HepG2 (cell line): ENCODE measurements around the gene C16orf87. TPM values are rescaled to one million over a fixed set of nuclear protein-coding genes. Genes with fewer than 3 reads are reported as not detected.

Source experiments
- CBX2 ChIP-seq, 2 experiments: fragments of 200-600 bp in 1 of 2; sonication (generic); formaldehyde crosslinking in 1 of 2; IDR thresholded peaks; 2 replicates each; pipeline versions ENCODE4 v1.7.0 to v1.8.1; 2018 to 2022; ENCODE audit warnings: low read depth in 2 of 2, low read length in 1 of 2, mild to moderate bottlenecking in 1 of 2, missing genetic modification reagents in 1 of 2
- ELF4 ChIP-seq: sonication (generic); formaldehyde crosslinking; IDR thresholded peaks from 2 replicates; pipeline ENCODE4 v1.5.0; 2020; ENCODE audit warnings: missing genetic modification reagents, mild to moderate bottlenecking, moderate library complexity, borderline replicate concordance
- HES4 ChIP-seq: sonication (generic); formaldehyde crosslinking; IDR thresholded peaks from 2 replicates; pipeline ENCODE4 v1.9.0; 2021; ENCODE audit warnings: mild to moderate bottlenecking, missing genetic modification reagents, borderline replicate concordance
- HNRNPLL ChIP-seq: fragments of 200-400 bp; formaldehyde crosslinking; IDR thresholded peaks from 2 replicates; pipeline ENCODE4 v1.6.1; 2017; ENCODE audit warnings: mild to moderate bottlenecking, low read depth, low read length; ENCODE audit not compliant: poor library complexity, severe bottlenecking
- KAT8 ChIP-seq: IDR thresholded peaks from 2 replicates; pipeline ENCODE4 v1.6.1; 2016; ENCODE audit warnings: missing genetic modification reagents, missing compliant biosample characterization
- KDM2A ChIP-seq: sonication (generic); formaldehyde crosslinking; IDR thresholded peaks from 2 replicates; pipeline ENCODE4 v1.4.0; 2020; ENCODE audit warnings: low read depth, missing genetic modification reagents, borderline replicate concordance
- MED8 ChIP-seq: sonication (generic); formaldehyde crosslinking; IDR thresholded peaks from 2 replicates; pipeline ENCODE4 v1.8.1; 2023; ENCODE audit warnings: mild to moderate bottlenecking, missing genetic modification reagents; ENCODE audit not compliant: insufficient replicate concordance
- RORA ChIP-seq: sonication (generic); formaldehyde crosslinking; IDR thresholded peaks from 2 replicates; pipeline ENCODE4 v1.5.0; 2020; ENCODE audit warnings: mild to moderate bottlenecking, missing genetic modification reagents, moderate library complexity
- SAP130 ChIP-seq: IDR thresholded peaks from 2 replicates; pipeline ENCODE4 v1.6.1; 2016; ENCODE audit warnings: low read depth
- TCF7 ChIP-seq: sonication (generic); IDR thresholded peaks from 2 replicates; pipeline ENCODE4 v1.6.1; 2016; ENCODE audit warnings: antibody characterized with exemption, low read depth
- TEAD3 ChIP-seq: optimal IDR thresholded peaks from 2 replicates; pipeline ENCODE3; 2016; ENCODE audit warnings: borderline replicate concordance
- ZC3H4 ChIP-seq: sonication (generic); formaldehyde crosslinking; IDR thresholded peaks from 2 replicates; pipeline ENCODE4 v1.4.0; 2020; ENCODE audit warnings: missing genetic modification reagents, borderline replicate concordance
- ZFP62 ChIP-seq: sonication (generic); formaldehyde crosslinking; IDR thresholded peaks from 2 replicates; pipeline ENCODE4 v1.4.0; 2020; ENCODE audit warnings: missing genetic modification reagents
- ZNF281 ChIP-seq: sonication (generic); formaldehyde crosslinking; IDR thresholded peaks from 2 replicates; pipeline ENCODE4 v1.4.0; 2020; ENCODE audit warnings: missing genetic modification reagents, borderline replicate concordance
- ZNF678 ChIP-seq: sonication (generic); formaldehyde crosslinking; IDR thresholded peaks from 2 replicates; pipeline ENCODE4 v1.4.0; 2020; ENCODE audit warnings: mild to moderate bottlenecking, missing genetic modification reagents
- ZNF761 ChIP-seq: sonication (generic); formaldehyde crosslinking; conservative IDR thresholded peaks from 2 replicates; pipeline ENCODE4 v1.4.0; 2020; ENCODE audit warnings: mild to moderate bottlenecking, missing genetic modification reagents
- polyA plus RNA-seq, 8 experiments: library from polyadenylated mRNA; depleted of rRNA in 3 of 8; stranded (reverse) in 7 of 8; unstranded in 1 of 8; fragments of >200 nt; fragmentation: Illumina TruSeq in 4 of 8; extraction: Trizol in 4 of 8; gene quantifications; 2 replicates each; pipeline versions ENCODE4 v1.2.1 to v1.2.3, GENCODE V29; 2011 to 2016; ENCODE audit warnings: low read depth in 4 of 8, missing spikeins in 1 of 8, mixed read lengths in 1 of 8; ENCODE audit not compliant: insufficient read depth in 1 of 8
- total RNA-seq, 5 experiments: library from RNA; depleted of rRNA; stranded (reverse); fragments of >200 nt; fragmentation: Illumina TruSeq; extraction: Trizol; gene quantifications; 2 replicates each; pipeline ENCODE4 v1.2.3, GENCODE V29; 2016; ENCODE audit warnings: low read depth in 1 of 5
- TF ChIP-seq, protein P1 (sequence below): sonication (generic); formaldehyde crosslinking; IDR thresholded peaks from 2 replicates; pipeline ENCODE4 v1.4.0; 2020; ENCODE audit warnings: mild to moderate bottlenecking, missing genetic modification reagents, borderline replicate concordance
- TF ChIP-seq, protein P2 (sequence below): sonication (generic); formaldehyde crosslinking; IDR thresholded peaks from 2 replicates; pipeline ENCODE4 v1.5.1; 2020; ENCODE audit warnings: missing genetic modification reagents, mild to moderate bottlenecking, borderline replicate concordance
- TF ChIP-seq, protein P3 (sequence below): sonication (generic); formaldehyde crosslinking; IDR thresholded peaks from 2 replicates; pipeline ENCODE4 v1.8.1; 2023; ENCODE audit warnings: mild to moderate bottlenecking, missing genetic modification reagents, borderline replicate concordance
- TF ChIP-seq, protein P4 (sequence below): sonication (generic); formaldehyde crosslinking; IDR thresholded peaks from 2 replicates; pipeline ENCODE4 v1.4.0; 2020; ENCODE audit warnings: missing genetic modification reagents, borderline replicate concordance

The C16orf87 gene
- total and polyA plus RNA-seq, 2 of the 13 experiments (the other 11 are each of a cell fraction or from before 2014, with no cell fraction given), result 8.6 to 19.5 TPM

DNA sequence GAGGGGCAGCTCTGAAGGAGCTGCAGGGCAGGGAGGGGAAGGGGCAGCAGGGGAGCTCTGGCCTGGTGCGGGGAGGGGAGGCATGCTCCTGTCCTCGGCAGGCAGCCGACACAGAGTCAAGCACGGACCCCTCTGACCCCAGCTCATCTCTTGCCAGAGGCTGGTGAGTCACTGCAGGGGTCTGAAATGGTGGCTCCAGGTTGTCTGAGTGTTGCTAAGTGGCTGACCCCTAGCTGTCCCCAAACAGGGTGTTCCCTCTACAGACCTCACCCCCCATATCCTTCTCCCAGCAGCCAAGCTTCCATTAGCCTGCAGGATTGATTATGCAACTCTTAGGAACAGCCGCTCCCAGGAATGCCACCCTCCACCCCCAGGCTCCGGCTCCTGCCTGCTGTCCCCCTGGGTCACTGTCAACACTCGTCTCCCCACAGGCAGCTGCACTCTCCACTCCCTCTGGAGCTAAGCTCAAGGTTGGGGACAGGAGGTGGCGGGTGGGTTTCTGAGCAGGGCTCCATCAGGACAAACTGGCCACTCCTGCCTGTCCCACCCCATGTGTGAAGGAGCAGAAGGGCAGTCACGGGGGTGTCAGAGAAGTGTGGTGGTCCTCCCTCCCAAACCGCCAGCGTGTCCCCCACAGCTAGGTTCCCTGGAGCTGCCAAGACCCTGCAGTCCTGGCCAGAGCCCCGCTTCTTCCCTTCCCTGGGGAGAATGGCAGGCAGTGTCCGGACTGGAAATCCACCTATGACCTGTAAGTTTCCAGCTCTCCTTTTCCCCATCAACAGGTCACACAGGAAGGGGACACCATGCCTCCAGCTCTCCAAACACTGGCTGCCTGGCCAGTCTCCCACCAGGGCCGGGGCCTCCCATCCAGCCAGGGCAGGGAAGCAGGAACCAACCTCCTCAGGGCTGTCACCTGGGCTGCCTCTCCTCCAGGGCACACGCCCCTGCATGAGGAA, 83.9 kb downstream of the C16orf87 start (continued):
- TF ChIP-seq ZNF678 (CRISPR knock-in tag) (no peak), KDM2A (CRISPR knock-in tag) (no peak; the same call in 1 of the 2 replicates), ZNF761 (CRISPR knock-in tag) (no peak), ZC3H4 (CRISPR knock-in tag) (no peak), HNRNPLL (no peak), ZFP62 (no peak), HES4 (CRISPR knock-in tag) (no peak), KAT8 (no peak), ELF4 (no peak), MED8 (no peak), CBX2 (IDR thresholded peaks at IDR 0.05; ENCODE audit: low read depth, low read length) (no peak), CBX2 (CRISPR knock-in tag; IDR thresholded peaks at IDR 0.05; ENCODE audit: low read depth) (no peak), ZNF281 (CRISPR knock-in tag) (peak; percentile 63; the same call in 1 of the 2 replicates), RORA (CRISPR knock-in tag) (no peak), SAP130 (CRISPR knock-in tag) (peak; percentile 46; the same call in 1 of the 2 replicates), TCF7 (no peak), TEAD3 (CRISPR knock-in tag) (peak; percentile 88)
- TF ChIP-seq, protein P1, sequence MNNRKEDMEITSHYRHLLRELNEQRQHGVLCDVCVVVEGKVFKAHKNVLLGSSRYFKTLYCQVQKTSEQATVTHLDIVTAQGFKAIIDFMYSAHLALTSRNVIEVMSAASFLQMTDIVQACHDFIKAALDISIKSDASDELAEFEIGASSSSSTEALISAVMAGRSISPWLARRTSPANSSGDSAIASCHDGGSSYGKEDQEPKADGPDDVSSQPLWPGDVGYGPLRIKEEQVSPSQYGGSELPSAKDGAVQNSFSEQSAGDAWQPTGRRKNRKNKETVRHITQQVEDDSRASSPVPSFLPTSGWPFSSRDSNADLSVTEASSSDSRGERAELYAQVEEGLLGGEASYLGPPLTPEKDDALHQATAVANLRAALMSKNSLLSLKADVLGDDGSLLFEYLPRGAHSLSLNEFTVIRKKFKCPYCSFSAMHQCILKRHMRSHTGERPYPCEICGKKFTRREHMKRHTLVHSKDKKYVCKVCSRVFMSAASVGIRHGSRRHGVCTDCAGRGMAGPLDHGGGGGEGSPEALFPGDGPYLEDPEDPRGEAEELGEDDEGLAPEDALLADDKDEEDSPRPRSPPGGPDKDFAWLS (CRISPR knock-in tag), result no peak
- TF ChIP-seq, protein P2, sequence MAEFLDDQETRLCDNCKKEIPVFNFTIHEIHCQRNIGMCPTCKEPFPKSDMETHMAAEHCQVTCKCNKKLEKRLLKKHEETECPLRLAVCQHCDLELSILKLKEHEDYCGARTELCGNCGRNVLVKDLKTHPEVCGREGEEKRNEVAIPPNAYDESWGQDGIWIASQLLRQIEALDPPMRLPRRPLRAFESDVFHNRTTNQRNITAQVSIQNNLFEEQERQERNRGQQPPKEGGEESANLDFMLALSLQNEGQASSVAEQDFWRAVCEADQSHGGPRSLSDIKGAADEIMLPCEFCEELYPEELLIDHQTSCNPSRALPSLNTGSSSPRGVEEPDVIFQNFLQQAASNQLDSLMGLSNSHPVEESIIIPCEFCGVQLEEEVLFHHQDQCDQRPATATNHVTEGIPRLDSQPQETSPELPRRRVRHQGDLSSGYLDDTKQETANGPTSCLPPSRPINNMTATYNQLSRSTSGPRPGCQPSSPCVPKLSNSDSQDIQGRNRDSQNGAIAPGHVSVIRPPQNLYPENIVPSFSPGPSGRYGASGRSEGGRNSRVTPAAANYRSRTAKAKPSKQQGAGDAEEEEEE, result no peak
- TF ChIP-seq, protein P3, sequence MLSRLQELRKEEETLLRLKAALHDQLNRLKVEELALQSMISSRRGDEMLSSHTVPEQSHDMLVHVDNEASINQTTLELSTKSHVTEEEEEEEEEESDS (CRISPR knock-in tag), result no peak
- TF ChIP-seq, protein P4, sequence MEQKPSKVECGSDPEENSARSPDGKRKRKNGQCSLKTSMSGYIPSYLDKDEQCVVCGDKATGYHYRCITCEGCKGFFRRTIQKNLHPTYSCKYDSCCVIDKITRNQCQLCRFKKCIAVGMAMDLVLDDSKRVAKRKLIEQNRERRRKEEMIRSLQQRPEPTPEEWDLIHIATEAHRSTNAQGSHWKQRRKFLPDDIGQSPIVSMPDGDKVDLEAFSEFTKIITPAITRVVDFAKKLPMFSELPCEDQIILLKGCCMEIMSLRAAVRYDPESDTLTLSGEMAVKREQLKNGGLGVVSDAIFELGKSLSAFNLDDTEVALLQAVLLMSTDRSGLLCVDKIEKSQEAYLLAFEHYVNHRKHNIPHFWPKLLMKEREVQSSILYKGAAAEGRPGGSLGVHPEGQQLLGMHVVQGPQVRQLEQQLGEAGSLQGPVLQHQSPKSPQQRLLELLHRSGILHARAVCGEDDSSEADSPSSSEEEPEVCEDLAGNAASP (CRISPR knock-in tag), result peak; percentile 46; the same call in 1 of the 2 replicates
